Stimulated activated CD4-positive, alpha-beta T cell treated with anti-CD3 and anti-CD28 coated beads, Interleukin-12 subunit alpha, Interleukin-12 subunit beta, amount 100 ng/mL, for 24 hours (primary cell): ENCODE data around the gene TMEM232.
"Not testable (repeated sequence)": the region's sequence is repeated elsewhere in the genome, so short reads cannot be mapped to it uniquely, and the experiment has no call there.

Source experiments
- DNase-seq, 2 experiments: peaks; one replicate each; pipeline ENCODE4 v3.0.0-alpha.2; 2020; ENCODE audit warnings: low read depth in 2 of 2

TMEM232 gene

GRCh38 chr5:110625376-110625999, 101.0 kb downstream of the TMEM232 start:
- no peak for DNase-seq

- DNase-seq: no peak
Observed at GRCh38 chr5:110623874-110624273, 102.6 kb downstream of the TMEM232 start.

GRCh38 chr5:110618941-110619340, 107.5 kb downstream of the TMEM232 start:
- no peak for DNase-seq

- DNase-seq: no peak
Observed at GRCh38 chr5:110616009-110616408, 110.5 kb downstream of the TMEM232 start.

- DNase-seq: no peak
Observed at GRCh38 chr5:110612794-110613247, 113.7 kb downstream of the TMEM232 start.

- DNase-seq: no peak
Observed at GRCh38 chr5:110611817-110612216, 114.7 kb downstream of the TMEM232 start.

GRCh38 chr5:110594866-110595265, 131.6 kb downstream of the TMEM232 start:
- DNase-seq: no peak

GRCh38 chr5:110590187-110590586, 136.3 kb downstream of the TMEM232 start:
- no peak for DNase-seq

- no peak for DNase-seq
Observed at GRCh38 chr5:110588286-110588980, 138.0 kb downstream of the TMEM232 start.

GRCh38 chr5:110580625-110581024, 145.8 kb downstream of the TMEM232 start:
- DNase-seq: no peak

- DNase-seq: no peak
Observed at GRCh38 chr5:110572729-110573128, 153.7 kb downstream of the TMEM232 start.

GRCh38 chr5:110562191-110562590, 164.3 kb downstream of the TMEM232 start:
- DNase-seq: no peak

- no peak for DNase-seq
Observed at GRCh38 chr5:110561510-110561909, 165.0 kb downstream of the TMEM232 start.

GRCh38 chr5:110549301-110549700, 177.2 kb downstream of the TMEM232 start:
- DNase-seq: no peak

- DNase-seq: no peak
Observed at GRCh38 chr5:110548171-110548570, 178.3 kb downstream of the TMEM232 start.

GRCh38 chr5:110547495-110547894, 179.0 kb downstream of the TMEM232 start:
- no peak for DNase-seq

- no peak for DNase-seq
Observed at GRCh38 chr5:110545716-110546115, 180.8 kb downstream of the TMEM232 start.

- DNase-seq: no peak
Observed at GRCh38 chr5:110544603-110545002, 181.9 kb downstream of the TMEM232 start.

GRCh38 chr5:110542949-110543348, 183.5 kb downstream of the TMEM232 start:
- no peak for DNase-seq

GRCh38 chr5:110536120-110537115, 190.1 kb downstream of the TMEM232 start:
- no peak for DNase-seq

- DNase-seq: not testable (repeated sequence)
Observed at GRCh38 chr5:110535146-110535545, 191.3 kb downstream of the TMEM232 start.

GRCh38 chr5:110525762-110526161, 200.7 kb downstream of the TMEM232 start:
- DNase-seq: no peak
